ENCODE results near the gene SNW1. TPM values are rescaled to one million over a fixed set of nuclear protein-coding genes. Genes with fewer than 3 reads are reported as not detected.

Gene SNW1
- total and polyA plus RNA-seq, 2 of the 13 experiments (the other 11 are each of a cell fraction or from before 2014, with no cell fraction given) = 23.2 to 65.8 TPM

GRCh38 chr14:77707724-77708408 lies 53.1 kb downstream of the SNW1 start, which contains the start of the genes ALKBH1 and SLIRP:
ALKBH1 (minus strand) TSS chr14:77708023; CDS start chr14:77708004, 19 bp downstream.
SLIRP (plus strand) TSS chr14:77708103; CDS start chr14:77708112, 9 bp downstream.
- Histone ChIP-seq H3K27ac (ENCODE audit: extremely low read length, insufficient read depth, low read length) (peak within 1 kb of the TSS; percentile 69), H3K4me2 (ENCODE audit: low read depth, low read length) (peak within 1 kb of the TSS; percentile 86), H3K36me3 (replicated peaks in 1 of 2; ENCODE audit: control insufficient read depth in 1 of 2, insufficient read depth in 2 of 2, low read length in 2 of 2) (peaks cover 13 to 32% of the 10 kb centered on the region in 2 experiments; a peak in 4 of 5 replicates), H3K4me3 (replicated peaks in 1 of 3; ENCODE audit: insufficient read depth in 1 of 3, low read depth in 2 of 3, low read length in 3 of 3) (peak within 1 kb of the TSS; percentile 92 to 97 (median 92)), H2AFZ (ENCODE audit: low read length) (peak within 1 kb of the TSS; percentile 7), H3K79me2 (ENCODE audit: insufficient read depth, low read length) (peaks cover 70% of the 10 kb centered on the region), H3K27me3 (ENCODE audit: control insufficient read depth in 1 of 2, insufficient read depth in 2 of 2, low read length in 2 of 2) (no peaks in the 10 kb centered on the region; a peak in 1 of 5 replicates), H3K9ac (ENCODE audit: insufficient read depth, low read depth, low read length) (peak within 1 kb of the TSS; percentile 87), H3K4me1 (ENCODE audit: insufficient read depth, low read length) (peaks cover 28% of the 10 kb centered on the region), H4K20me1 (ENCODE audit: insufficient read depth, low read length) (peaks cover 18% of the 10 kb centered on the region; the same call in 1 of the 2 replicates), H3K9me3 (ENCODE audit: low read length) (no peaks in the 10 kb centered on the region)
- POLR2A ChIA-PET = interaction anchor here (1.3 kb wide), 1 partner anchor 11 kb away, joined by 3 read pairs; no protein-coding TSS in a partner anchor
- intact Hi-C loops (cut with micrococcal nuclease; ENCODE audit: unreplicated experiment) = loop anchor here (1.0 to 2.0 kb wide), 3 partner anchors 53 to 109 kb away; partner anchors contain the start of gene SNW1
- CTCF ChIA-PET (ENCODE audit: low intra/inter-chr PET ratio, low total read pairs) = interaction anchor here (1.2 kb wide), 1 partner anchor 53 kb away, joined by 4 read pairs; no protein-coding TSS in a partner anchor
- in situ Hi-C loops (cut with HindIII; ENCODE audit: extremely low pct_ligation_motif_present, low pct_unique_long_range_greater_than_20kb) = loop anchor here (5.0 kb wide), 1 partner anchor 51 kb away; no protein-coding TSS in a partner anchor
- peak; percentile 81 for DNase-seq (ENCODE audit: low spot score)
- no TSS peak for BruUV-seq (replicated peaks)
- FAIRE-seq = peak; percentile 67
- peak; percentile 97 for ATAC-seq
- 1% methylated on average over 20 of the region's 49 CpGs for WGBS (ENCODE audit: low lambda C conversion rate)
- TF ChIP-seq ZNF615 (CRISPR knock-in tag; IDR thresholded peaks at IDR 0.05; ENCODE audit: borderline replicate concordance) = peak; percentile 85; the same call in 1 of the 2 replicates
- TF ChIP-seq GATA4 (IDR thresholded peaks at IDR 0.05; ENCODE audit: borderline replicate concordance, low read depth) = no peak
- peak; percentile 65 for TF ChIP-seq ZNF503 (CRISPR knock-in tag; IDR thresholded peaks at IDR 0.05)
- no peak; the same call in 1 of the 2 replicates for TF ChIP-seq ZNF136 (CRISPR knock-in tag; IDR thresholded peaks at IDR 0.05; ENCODE audit: low read depth)
- no peak for TF ChIP-seq KLF15 (CRISPR knock-in tag; IDR thresholded peaks at IDR 0.05; ENCODE audit: borderline replicate concordance)
- TF ChIP-seq TP53 (CRISPR knock-in tag; conservative IDR thresholded peaks at IDR 0.05) = peak; percentile 69; the same call in 1 of the 2 replicates
- TF ChIP-seq CCAR2 (optimal IDR thresholded peaks at IDR 0.05; ENCODE audit: low read depth, low read length) = no peak
- peak; percentile 83 for TF ChIP-seq ZFX (CRISPR knock-in tag; IDR thresholded peaks at IDR 0.05; ENCODE audit: low read depth)
- peak; percentile 55; the same call in 1 of the 2 replicates for TF ChIP-seq ZNF430 (CRISPR knock-in tag; IDR thresholded peaks at IDR 0.05)
- TF ChIP-seq SP140L (CRISPR knock-in tag; IDR thresholded peaks at IDR 0.05; ENCODE audit: borderline replicate concordance) = peak; percentile 45; the same call in 1 of the 2 replicates
- TF ChIP-seq ZNF83 (CRISPR knock-in tag; IDR thresholded peaks at IDR 0.05; ENCODE audit: borderline replicate concordance) = no peak
- peak; percentile 80 for TF ChIP-seq IRF2 (CRISPR knock-in tag; IDR thresholded peaks at IDR 0.05)
- peak; percentile 61 for TF ChIP-seq MED1 (CRISPR knock-in tag; IDR thresholded peaks at IDR 0.05)
- peak; percentile 46; the same call in 1 of the 2 replicates for TF ChIP-seq NFRKB (IDR thresholded peaks at IDR 0.05)
- TF ChIP-seq SIN3A (IDR thresholded peaks at IDR 0.05; ENCODE audit: borderline replicate concordance, low read depth, low read length) = peak; percentile 73; the same call in 1 of the 2 replicates
- TF ChIP-seq HDAC2 (CRISPR knock-in tag; IDR thresholded peaks at IDR 0.05) = peak; percentile 63; the same call in 1 of the 2 replicates
- peak; percentile 21 for TF ChIP-seq ZNF772 (CRISPR knock-in tag; IDR thresholded peaks at IDR 0.05)
- TF ChIP-seq ZNF546 (CRISPR knock-in tag; conservative IDR thresholded peaks at IDR 0.05) = no peak
- TF ChIP-seq ARID5B (CRISPR knock-in tag; IDR thresholded peaks at IDR 0.05) = no peak
